ENCODE measurements around the gene ECD. TPM values are rescaled to one million over a fixed set of nuclear protein-coding genes. Genes with fewer than 3 reads are reported as not detected.

The ECD gene
- total RNA-seq, 1 experiment from 2014 or later: 25.4 TPM

DNA sequence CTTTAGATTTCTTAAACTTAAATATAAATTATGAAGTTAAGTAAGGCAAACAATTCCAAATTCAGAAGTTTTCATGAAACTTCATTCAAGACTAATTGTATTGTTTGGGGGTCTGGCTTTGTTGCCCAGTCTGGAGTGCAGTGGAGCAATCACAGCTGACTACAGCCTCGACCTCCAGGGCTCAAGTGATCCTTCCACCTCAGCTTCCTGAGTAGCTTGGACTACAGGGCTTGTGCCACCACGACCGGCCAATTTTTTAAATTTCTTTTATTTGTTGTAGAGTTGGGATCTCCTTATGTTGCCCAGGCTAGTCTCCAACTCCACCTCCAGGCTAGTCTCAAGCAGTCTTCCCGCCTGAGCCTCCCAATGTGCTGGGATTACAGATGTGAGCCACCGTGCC is 83.6 kb downstream of the ECD start (continued):
- no peak for TF ChIP-seq MAX (IDR thresholded peaks at IDR 0.05)
- no peak for TF ChIP-seq SP1 (IDR thresholded peaks at IDR 0.05; ENCODE audit: low read depth)
- no peak for TF ChIP-seq CEBPB (IDR thresholded peaks at IDR 0.05; ENCODE audit: low read depth)
- no peak for TF ChIP-seq ELF1 (IDR thresholded peaks at IDR 0.05; ENCODE audit: borderline replicate concordance, low read depth)
- no peak for TF ChIP-seq EZH2 (IDR thresholded peaks at IDR 0.05)
- no peak for TF ChIP-seq SIN3A (IDR thresholded peaks at IDR 0.05; ENCODE audit: low read depth)
- no peak for TF ChIP-seq FOSL1 (IDR thresholded peaks at IDR 0.05; ENCODE audit: low read depth)

Other genes starting within 250 kb of the ECD start
- not detected for gene PLA2G12B, start 213.2 kb downstream of the ECD start, total RNA-seq (2021; ENCODE audit: unreplicated experiment)
- gene P4HA1, start 71.1 kb downstream of the ECD start, total RNA-seq (2021; ENCODE audit: unreplicated experiment): 49.7 TPM
- 1.2 TPM for gene NUDT13, start 57.6 kb downstream of the ECD start, total RNA-seq (2021; ENCODE audit: unreplicated experiment)
- gene FAM149B1, start 111 bp upstream of the ECD start, total RNA-seq (2021; ENCODE audit: unreplicated experiment): 17.5 TPM
- 40.3 TPM for gene DNAJC9, start 79.2 kb upstream of the ECD start, total RNA-seq (2021; ENCODE audit: unreplicated experiment)
- 122 TPM for gene MRPS16, start 84.6 kb upstream of the ECD start, total RNA-seq (2021; ENCODE audit: unreplicated experiment)
- 2.9 TPM for gene CFAP70, start 190.9 kb upstream of the ECD start, total RNA-seq (2021; ENCODE audit: unreplicated experiment)
- 105 TPM for gene ANXA7, start 246.1 kb upstream of the ECD start, total RNA-seq (2021; ENCODE audit: unreplicated experiment)

All from HCT116 (cell line).